Upper lobe of right lung (tissue), 1 donor: Measurements from ENCODE around the gene DNAJB6. TPM values are rescaled to one million over a fixed set of nuclear protein-coding genes. Genes with fewer than 3 reads are reported as not detected.
"Not testable (repeated sequence)": the region's sequence is repeated elsewhere in the genome, so short reads cannot be mapped to it uniquely, and the experiment has no call there.

ENCODE experiments used
- ATAC-seq: fragments of 200-7000 bp; cut with Tn5 transposase; one replicate; pipeline ENCODE4 v1.9.1; 2020; ENCODE audit warnings: mild to moderate bottlenecking, moderate library complexity
- DNase-seq: peaks from one replicate; pipeline ENCODE4 v3.0.0-alpha.2; 2020
- H3K27ac ChIP-seq: fragments of 200-600 bp; one replicate; pipeline ENCODE4 v1.8.0; 2022
- H3K27me3 ChIP-seq: fragments of 200-600 bp; one replicate; pipeline ENCODE4 v1.8.0; 2022; ENCODE audit warnings: mild to moderate bottlenecking
- H3K36me3 ChIP-seq: fragments of 200-600 bp; one replicate; pipeline ENCODE4 v1.8.0; 2022
- H3K4me1 ChIP-seq: fragments of 200-600 bp; one replicate; pipeline ENCODE4 v1.8.0; 2022
- H3K4me3 ChIP-seq: fragments of 200-600 bp; one replicate; pipeline ENCODE4 v1.8.0; 2022; ENCODE audit warnings: mild to moderate bottlenecking
- H3K9me3 ChIP-seq: fragments of 200-600 bp; one replicate; pipeline ENCODE4 v1.8.0; 2022
- CTCF ChIP-seq: fragments of 200-600 bp; IDR thresholded peaks from one replicate; pipeline ENCODE4 v1.8.0; 2022; ENCODE audit warnings: antibody characterized with exemption
- intact Hi-C: fragments of 100-400 bp; cut with DNase I; formaldehyde crosslinking; loops from one replicate; pipeline ENCODE4 v1.11.0; 2022
- total RNA-seq: library from RNA; stranded (reverse); fragmentation: NEBNext Ultra II Directional; extraction: Animal tissue kit (Norgen Biotek cat#: 25700); gene quantifications from one replicate; pipeline ENCODE4 v1.2.1, GENCODE V29; 2021
- donor health status: DM: no; HTN: yes; CAD: no; lungs with severe emphysema.

Gene DNAJB6
- total RNA-seq, 1 donor from 2014 or later, result 95.8 TPM

DNA sequence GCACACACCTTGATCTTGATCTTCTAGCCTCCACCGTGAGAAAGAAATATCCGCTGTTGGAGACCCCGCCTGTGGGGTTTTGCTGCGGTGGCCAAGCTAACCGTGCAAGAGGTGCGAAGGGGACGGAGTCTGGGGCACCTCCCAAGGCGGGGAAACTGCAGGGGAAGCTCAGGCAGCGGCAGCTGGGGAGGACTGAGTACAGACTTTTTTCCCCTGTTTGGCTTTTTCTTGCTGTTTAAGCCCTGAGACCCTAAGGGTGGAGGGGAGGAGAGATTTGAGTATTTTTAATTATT, 108.0 kb downstream of the DNAJB6 start:
- no peak for TF ChIP-seq CTCF
- ATAC-seq (no peak), DNase-seq (no peak)
- H3K9me3 ChIP-seq, result no peaks in the 10 kb centered on the region
- intact Hi-C loops, result no loop called here
- H3K27ac ChIP-seq, result no peak overlapping the region
- H3K36me3 ChIP-seq, result no peaks in the 10 kb centered on the region
- no peaks in the 10 kb centered on the region for H3K27me3 ChIP-seq
- no peak overlapping the region for H3K4me3 ChIP-seq
- no peaks in the 10 kb centered on the region for H3K4me1 ChIP-seq

- intact Hi-C loops, result no loop called here
- Histone ChIP-seq H3K9me3 (no peaks in the 10 kb centered on the region), H3K4me3 (no peak overlapping the region), H3K4me1 (no peaks in the 10 kb centered on the region), H3K36me3 (no peaks in the 10 kb centered on the region), H3K27me3 (no peaks in the 10 kb centered on the region), H3K27ac (no peak overlapping the region)
- DNase-seq (peak; percentile 55), ATAC-seq (no peak)
- TF ChIP-seq CTCF, result no peak
Measured at GRCh38 chr7:157445246-157445955, 108.6 kb downstream of the DNAJB6 start.

DNA sequence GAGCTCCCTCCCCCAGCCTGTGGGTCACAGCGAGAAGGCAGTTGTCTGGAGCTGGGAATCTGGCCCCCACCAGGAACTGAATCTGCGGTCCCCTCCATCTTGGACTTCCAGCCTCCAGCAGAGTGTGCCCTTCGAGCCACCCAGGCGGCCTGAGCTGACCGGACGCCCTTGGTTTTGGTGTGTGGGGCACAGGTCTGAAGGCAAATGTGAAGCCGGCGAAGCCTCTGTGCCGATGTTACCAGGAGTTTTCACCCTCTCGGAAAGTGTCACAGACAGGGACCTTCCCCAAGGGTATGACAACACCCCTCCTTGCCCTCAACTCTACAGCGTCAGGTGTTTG, 109.1 kb downstream of the DNAJB6 start:
- no peaks in the 10 kb centered on the region for H3K9me3 ChIP-seq
- no peak overlapping the region for H3K27ac ChIP-seq
- no peak overlapping the region for H3K4me3 ChIP-seq
- H3K27me3 ChIP-seq, result no peaks in the 10 kb centered on the region
- no peaks in the 10 kb centered on the region for H3K4me1 ChIP-seq
- intact Hi-C loops, result no loop called here
- no peak for TF ChIP-seq CTCF
- DNase-seq (no peak), ATAC-seq (no peak)
- no peaks in the 10 kb centered on the region for H3K36me3 ChIP-seq

DNA sequence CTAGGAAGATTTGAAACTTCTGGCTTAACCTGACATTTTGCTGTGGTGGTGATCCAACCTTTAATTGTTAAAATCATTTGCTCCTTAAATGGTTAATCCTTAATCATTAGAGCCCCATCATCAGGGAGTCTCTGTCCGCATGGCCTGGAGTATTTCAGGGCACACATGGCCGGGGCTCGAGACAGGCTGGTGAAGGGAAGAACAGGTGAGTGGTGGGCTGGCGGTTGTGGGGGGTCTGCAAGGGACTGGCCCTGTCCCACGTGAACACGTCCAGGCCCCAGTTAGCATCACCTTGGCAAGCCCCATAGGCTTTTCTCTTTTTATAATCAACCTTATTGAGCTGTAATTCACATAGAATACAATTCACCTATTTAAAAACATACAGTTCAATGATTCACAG, 109.5 kb downstream of the DNAJB6 start:
- intact Hi-C loops, result no loop called here
- no peaks in the 10 kb centered on the region for H3K36me3 ChIP-seq
- H3K9me3 ChIP-seq, result no peaks in the 10 kb centered on the region

GRCh38 chr7:157454003-157454402, 117.2 kb downstream of the DNAJB6 start:
- H3K4me3 ChIP-seq, ATAC-seq, H3K4me1 ChIP-seq, H3K9me3 ChIP-seq, H3K36me3 ChIP-seq, intact Hi-C loops, H3K27ac ChIP-seq, DNase-seq, H3K27me3 ChIP-seq: not testable (repeated sequence)

More for the DNA sequence above, 109.5 kb downstream of the DNAJB6 start:
- no peak for TF ChIP-seq CTCF
- Histone ChIP-seq H3K4me3 (no peak overlapping the region), H3K27me3 (no peaks in the 10 kb centered on the region), H3K4me1 (no peaks in the 10 kb centered on the region), H3K27ac (no peak overlapping the region)
- ATAC-seq (no peak), DNase-seq (peak; percentile 17)

- no peak overlapping the region for H3K27ac ChIP-seq
Measured at GRCh38 chr7:157457355-157458253, 120.8 kb downstream of the DNAJB6 start.

More at GRCh38 chr7:157457355-157458253, 120.8 kb downstream of the DNAJB6 start:
- TF ChIP-seq CTCF, result no peak
- Histone ChIP-seq H3K4me3 (no peak overlapping the region), H3K27me3 (peaks cover 6% of the 10 kb centered on the region), H3K36me3 (no peaks in the 10 kb centered on the region), H3K4me1 (no peaks in the 10 kb centered on the region), H3K9me3 (no peaks in the 10 kb centered on the region)
- ATAC-seq, result no peak
- intact Hi-C loops, result no loop called here
- DNase-seq, result no peak
